Endodermal cell (in vitro differentiated cells): ENCODE data around the gene TXK. TPM values are rescaled to one million over a fixed set of nuclear protein-coding genes. Genes with fewer than 3 reads are reported as not detected.

Source experiments
- DNase-seq: peaks from one replicate; pipeline ENCODE4 v3.0.0-alpha.2; 2017
- H3K27ac ChIP-seq: 2 replicates; pipeline ENCODE4 v1.5.1; 2013; ENCODE audit warnings: mild to moderate bottlenecking, low read depth, low read length, moderate library complexity
- H3K27me3 ChIP-seq: 2 replicates; pipeline ENCODE4 v1.6.1; 2013; ENCODE audit warnings: mild to moderate bottlenecking, low read length, moderate library complexity; ENCODE audit not compliant: insufficient read depth, control insufficient read depth, poor library complexity, severe bottlenecking
- H3K36me3 ChIP-seq: 2 replicates; pipeline ENCODE4 v1.7.0; 2013; ENCODE audit warnings: mild to moderate bottlenecking, low read length, moderate library complexity; ENCODE audit not compliant: control insufficient read depth, insufficient read depth
- H3K4me1 ChIP-seq: one replicate; pipeline ENCODE4 v1.7.0; 2013; ENCODE audit warnings: low read length; ENCODE audit not compliant: control insufficient read depth, insufficient read depth
- H3K4me3 ChIP-seq: 2 replicates; pipeline ENCODE4 v1.5.1; 2013; ENCODE audit warnings: mild to moderate bottlenecking, low read length, moderate library complexity
- H3K9ac ChIP-seq: 2 replicates; pipeline ENCODE4 v1.6.1; 2013; ENCODE audit warnings: mild to moderate bottlenecking, low read length, moderate library complexity; ENCODE audit not compliant: poor library complexity, severe bottlenecking; ENCODE audit errors: extremely low read depth
- H3K9me3 ChIP-seq: 2 replicates; pipeline ENCODE4 v1.6.1; 2013; ENCODE audit warnings: mild to moderate bottlenecking, low read length, moderate library complexity; ENCODE audit not compliant: control insufficient read depth
- H3K27ac Mint-ChIP-seq: 2 replicates; pipeline ENCODE4 v1.8.0; 2020; ENCODE audit warnings: mixed read lengths
- H3K27me3 Mint-ChIP-seq: 2 replicates; pipeline ENCODE4 v1.8.0; 2021; ENCODE audit warnings: mild to moderate bottlenecking, mixed read lengths; ENCODE audit not compliant: insufficient read depth
- H3K36me3 Mint-ChIP-seq: 2 replicates; pipeline ENCODE4 v1.8.0; 2020; ENCODE audit warnings: low read depth, mixed read lengths
- H3K4me1 Mint-ChIP-seq: 2 replicates; pipeline ENCODE4 v1.8.0; 2020; ENCODE audit warnings: mixed read lengths
- H3K4me3 Mint-ChIP-seq: 2 replicates; pipeline ENCODE4 v1.8.0; 2020; ENCODE audit warnings: mild to moderate bottlenecking, moderate library complexity, mixed read lengths
- H3K9me3 Mint-ChIP-seq: 2 replicates; pipeline ENCODE4 v1.8.0; 2020; ENCODE audit warnings: mild to moderate bottlenecking, mixed read lengths
- WGBS, 2 experiments: methylation state at CpG; one replicate each; pipeline versions ENCODE4 v1.1.5 to v1.1.7; 2013; ENCODE audit warnings: missing lambda C conversion rate in 2 of 2, mixed read lengths in 1 of 2; ENCODE audit not compliant: insufficient coverage in 1 of 2, insufficient read length in 1 of 2; 5-methylcytosine and 5-hydroxymethylcytosine counted together
- total RNA-seq, 2 donors: library from RNA; stranded (reverse); fragmentation: NEBNext Ultra II Directional in 1 of 2; extraction: Animal tissue kit (Norgen Biotek cat#: 25700) in 1 of 2; gene quantifications; 2 replicates in 1 of 2; 3 replicates in 1 of 2; pipeline ENCODE4 v1.2.1, GENCODE V29; 2021
- TF ChIP-seq, protein P1 (sequence below): fragments of 200-600 bp; sonication (generic); conservative IDR thresholded peaks from 2 replicates; pipeline ENCODE4 v1.5.0; 2021; ENCODE audit warnings: antibody characterized with exemption, mild to moderate bottlenecking

TXK gene
- total RNA-seq, 2 donors from 2014 or later: 0.66 to 0.68 TPM

DNA sequence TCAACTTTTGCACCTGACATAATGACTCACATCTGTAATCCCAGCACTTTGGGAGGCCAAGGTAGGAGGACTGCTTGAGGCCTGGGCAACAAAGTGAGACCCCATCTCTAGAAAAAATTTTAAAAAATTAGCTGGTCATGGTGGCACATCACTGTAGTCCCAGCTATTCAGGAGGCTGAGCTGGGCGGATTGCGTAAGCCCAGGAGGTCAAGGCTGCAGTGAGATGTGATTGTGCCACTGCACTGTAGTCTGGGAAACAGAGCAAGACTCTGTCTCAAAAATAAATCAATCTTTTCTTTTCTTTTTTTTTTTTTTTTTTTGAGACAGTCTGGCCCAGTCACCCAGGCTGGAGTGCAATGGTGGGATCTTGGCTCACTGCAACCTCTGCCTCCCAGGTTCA, 65.0 kb downstream of the TXK start:
- Histone ChIP-seq H3K36me3 (no peaks in the 10 kb centered on the region), H3K9ac (no peak overlapping the region), H3K27me3 (no peaks in the 10 kb centered on the region), H3K9me3 (no peaks in the 10 kb centered on the region), H3K27ac (no peak overlapping the region), H3K4me1 (peaks cover 11% of the 10 kb centered on the region), H3K4me3 (no peak overlapping the region)
- no peak for DNase-seq
- H3K4me1 Mint-ChIP-seq: peaks cover 17% of the 10 kb centered on the region
- no peak overlapping the region for H3K27ac Mint-ChIP-seq
- 46 to 51% methylated on average over 2 of the region's 2 CpGs for WGBS, 2 experiments
- H3K36me3 Mint-ChIP-seq: no peaks in the 10 kb centered on the region
- no peak overlapping the region for H3K4me3 Mint-ChIP-seq
- no peaks in the 10 kb centered on the region for H3K27me3 Mint-ChIP-seq
- TF ChIP-seq, protein P1, sequence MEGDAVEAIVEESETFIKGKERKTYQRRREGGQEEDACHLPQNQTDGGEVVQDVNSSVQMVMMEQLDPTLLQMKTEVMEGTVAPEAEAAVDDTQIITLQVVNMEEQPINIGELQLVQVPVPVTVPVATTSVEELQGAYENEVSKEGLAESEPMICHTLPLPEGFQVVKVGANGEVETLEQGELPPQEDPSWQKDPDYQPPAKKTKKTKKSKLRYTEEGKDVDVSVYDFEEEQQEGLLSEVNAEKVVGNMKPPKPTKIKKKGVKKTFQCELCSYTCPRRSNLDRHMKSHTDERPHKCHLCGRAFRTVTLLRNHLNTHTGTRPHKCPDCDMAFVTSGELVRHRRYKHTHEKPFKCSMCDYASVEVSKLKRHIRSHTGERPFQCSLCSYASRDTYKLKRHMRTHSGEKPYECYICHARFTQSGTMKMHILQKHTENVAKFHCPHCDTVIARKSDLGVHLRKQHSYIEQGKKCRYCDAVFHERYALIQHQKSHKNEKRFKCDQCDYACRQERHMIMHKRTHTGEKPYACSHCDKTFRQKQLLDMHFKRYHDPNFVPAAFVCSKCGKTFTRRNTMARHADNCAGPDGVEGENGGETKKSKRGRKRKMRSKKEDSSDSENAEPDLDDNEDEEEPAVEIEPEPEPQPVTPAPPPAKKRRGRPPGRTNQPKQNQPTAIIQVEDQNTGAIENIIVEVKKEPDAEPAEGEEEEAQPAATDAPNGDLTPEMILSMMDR: no peak
- H3K9me3 Mint-ChIP-seq: no peaks in the 10 kb centered on the region

DNA sequence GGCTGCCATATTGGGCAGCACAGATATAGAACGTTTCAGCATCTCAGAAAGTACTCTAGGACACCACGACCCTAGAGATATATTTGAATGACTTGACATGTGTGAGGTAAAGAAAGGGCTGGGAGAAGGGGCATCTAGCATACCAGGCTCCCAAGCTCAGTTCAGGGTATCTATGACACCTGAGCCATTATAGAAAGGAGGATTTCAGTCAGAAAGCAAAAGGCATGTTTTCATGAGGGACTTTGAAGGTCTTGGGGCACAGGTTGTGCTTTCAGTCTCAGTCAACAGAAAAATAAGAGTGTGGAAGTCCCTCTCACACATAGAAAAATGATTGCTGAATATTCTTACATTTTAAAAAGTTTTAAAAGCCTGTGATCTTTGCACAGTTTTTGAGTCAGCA, 65.9 kb downstream of the TXK start:
- no peak overlapping the region for H3K9ac ChIP-seq
- H3K9me3 ChIP-seq: no peaks in the 10 kb centered on the region
- H3K36me3 ChIP-seq: no peaks in the 10 kb centered on the region
- no peaks in the 10 kb centered on the region for H3K27me3 ChIP-seq
- WGBS, 2 experiments: 94 to 95% methylated on average over 2 of the region's 2 CpGs
- peaks cover 11% of the 10 kb centered on the region for H3K4me1 Mint-ChIP-seq
- DNase-seq: no peak
- no peak overlapping the region for H3K4me3 ChIP-seq
- no peaks in the 10 kb centered on the region for H3K36me3 Mint-ChIP-seq
- peaks cover 6% of the 10 kb centered on the region for H3K4me1 ChIP-seq
- H3K4me3 Mint-ChIP-seq: no peak overlapping the region
- TF ChIP-seq, protein P1: no peak
- H3K27ac Mint-ChIP-seq: no peak overlapping the region
- no peaks in the 10 kb centered on the region for H3K9me3 Mint-ChIP-seq
- no peaks in the 10 kb centered on the region for H3K27me3 Mint-ChIP-seq
- H3K27ac ChIP-seq: no peak overlapping the region

DNA sequence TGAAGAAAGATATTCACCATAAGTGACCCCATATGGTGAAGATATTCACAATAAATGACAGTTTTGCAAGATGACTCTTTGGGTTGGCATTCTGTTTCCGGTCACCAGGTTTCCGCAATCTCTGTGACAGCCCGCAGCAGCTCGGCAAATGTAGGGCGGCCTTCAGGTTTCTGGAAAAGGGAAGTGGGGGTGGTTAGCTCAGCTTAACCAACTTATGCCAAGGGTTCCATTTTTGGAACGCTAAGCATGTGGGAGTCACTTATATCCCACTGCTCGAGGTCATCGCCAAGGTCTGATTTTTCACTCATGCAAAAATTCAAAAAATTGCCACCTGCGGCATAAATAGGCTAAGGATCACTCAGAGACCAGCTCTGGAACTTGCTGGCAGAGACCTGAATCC, 66.5 kb downstream of the TXK start:
- Mint-ChIP-seq H3K27ac (no peak overlapping the region), H3K9me3 (no peaks in the 10 kb centered on the region), H3K27me3 (no peaks in the 10 kb centered on the region), H3K36me3 (no peaks in the 10 kb centered on the region), H3K4me3 (no peak overlapping the region), H3K4me1 (peaks cover 10% of the 10 kb centered on the region)
- H3K9ac ChIP-seq: no peak overlapping the region
- no peaks in the 10 kb centered on the region for H3K9me3 ChIP-seq
- H3K4me3 ChIP-seq: no peak overlapping the region
- 82 to 93% methylated on average over 8 to 9 of the region's 9 CpGs for WGBS, 2 experiments
- DNase-seq: no peak
- peaks cover 6% of the 10 kb centered on the region for H3K4me1 ChIP-seq
- TF ChIP-seq, protein P1: no peak
- H3K27me3 ChIP-seq: no peaks in the 10 kb centered on the region
- no peak overlapping the region for H3K27ac ChIP-seq
- no peaks in the 10 kb centered on the region for H3K36me3 ChIP-seq
